Ishikawa (cell line): ENCODE measurements around the gene CXCL8.
A peak's percentile ranks its signal among the peaks of the same experiment; 100 is the strongest.

ENCODE experiments used
- EGR1 ChIP-seq: IDR thresholded peaks from 2 replicates; pipeline ENCODE4 v1.6.1; 2012
- EP300 ChIP-seq: IDR thresholded peaks from 2 replicates; pipeline ENCODE4 v1.6.1; 2012; ENCODE audit warnings: borderline replicate concordance
- FOXM1 ChIP-seq: IDR thresholded peaks from 2 replicates; pipeline ENCODE4 v1.6.1; 2012; ENCODE audit warnings: low read depth, borderline replicate concordance
- RAD21 ChIP-seq: IDR thresholded peaks from 2 replicates; pipeline ENCODE4 v1.6.1; 2012; ENCODE audit warnings: low read depth
- REST ChIP-seq: IDR thresholded peaks from 2 replicates; pipeline ENCODE4 v1.6.1; 2012; ENCODE audit warnings: low read depth, mild to moderate bottlenecking
- TAF1 ChIP-seq: IDR thresholded peaks from 2 replicates; pipeline ENCODE4 v1.6.1; 2012; ENCODE audit warnings: low read depth, mild to moderate bottlenecking
- YY1 ChIP-seq: IDR thresholded peaks from 2 replicates; pipeline ENCODE4 v1.6.1; 2012; ENCODE audit warnings: low read depth
- TF ChIP-seq, protein P1 (sequence below): IDR thresholded peaks from 2 replicates; pipeline ENCODE4 v1.6.1; 2012

GRCh38 chr4:73718375-73719373 lies 21.7 kb upstream of the CXCL8 start:
- TF ChIP-seq, protein P1, sequence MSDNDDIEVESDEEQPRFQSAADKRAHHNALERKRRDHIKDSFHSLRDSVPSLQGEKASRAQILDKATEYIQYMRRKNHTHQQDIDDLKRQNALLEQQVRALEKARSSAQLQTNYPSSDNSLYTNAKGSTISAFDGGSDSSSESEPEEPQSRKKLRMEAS, result peak; percentile 42; the same call in 1 of the 2 replicates
- TF ChIP-seq TAF1 (no peak), EGR1 (no peak), RAD21 (no peak), YY1 (no peak), REST (no peak), FOXM1 (peak; percentile 78; the same call in 1 of the 2 replicates), EP300 (peak; percentile 62)
